CD14-positive monocyte (primary cell): ENCODE results near the gene GPC5. TPM values are rescaled to one million over a fixed set of nuclear protein-coding genes. Genes with fewer than 3 reads are reported as not detected.

Source experiments
- DNase-seq, 3 donors: peaks; one replicate each; pipeline ENCODE4 v3.0.0-alpha.2; 2011 to 2022
- H2AFZ ChIP-seq: 2 replicates; pipeline ENCODE4 v1.6.0; 2012; ENCODE audit warnings: mild to moderate bottlenecking, low read depth, low read length, inconsistent platforms; ENCODE audit not compliant: insufficient read depth, poor library complexity, severe bottlenecking
- H3K27ac ChIP-seq, 2 donors: 1 replicate in 1 of 2; 2 replicates in 1 of 2; pipeline ENCODE4 v1.5.1; 2012 to 2013; ENCODE audit warnings: low read length in 2 of 2, control low read depth in 1 of 2, inconsistent platforms in 1 of 2, low read depth in 1 of 2, mild to moderate bottlenecking in 1 of 2
- H3K27me3 ChIP-seq, 2 donors: one replicate each; pipeline versions ENCODE4 v1.6.0 to v1.6.1; 2011 to 2013; ENCODE audit warnings: low read length in 2 of 2; ENCODE audit not compliant: control insufficient read depth in 2 of 2, insufficient read depth in 2 of 2
- H3K36me3 ChIP-seq, 2 donors: replicated peaks in 1 of 2; 1 replicate in 1 of 2; 2 replicates in 1 of 2; pipeline versions ENCODE4 v1.5.1 to v1.6.1; 2012 to 2013; ENCODE audit warnings: low read length in 2 of 2, control low read depth in 1 of 2, inconsistent platforms in 1 of 2, mild to moderate bottlenecking in 1 of 2; ENCODE audit not compliant: insufficient read depth in 2 of 2, control insufficient read depth in 1 of 2
- H3K4me1 ChIP-seq, 2 donors: 1 replicate in 1 of 2; 2 replicates in 1 of 2; pipeline versions ENCODE4 v1.5.1 to v1.6.1; 2012 to 2013; ENCODE audit warnings: low read length in 2 of 2, control low read depth in 1 of 2, inconsistent platforms in 1 of 2, mild to moderate bottlenecking in 1 of 2, moderate library complexity in 1 of 2; ENCODE audit not compliant: insufficient read depth in 2 of 2, control insufficient read depth in 1 of 2
- H3K4me2 ChIP-seq: replicated peaks from 2 replicates; pipeline ENCODE3; 2012; ENCODE audit warnings: low read length, moderate library complexity, mild to moderate bottlenecking; ENCODE audit not compliant: poor library complexity, severe bottlenecking; ENCODE audit errors: extremely low read depth
- H3K4me3 ChIP-seq, 3 experiments: fragments of 200-600 bp in 1 of 3; sonication (generic) in 1 of 3; replicated peaks in 1 of 3; 1 replicate in 2 of 3; 2 replicates in 1 of 3; pipeline ENCODE4 v1.5.1; 2011 to 2013; ENCODE audit warnings: low read length in 3 of 3, mild to moderate bottlenecking in 3 of 3, control low read depth in 2 of 3, low read depth in 2 of 3, inconsistent platforms in 1 of 3, moderate library complexity in 1 of 3
- H3K79me2 ChIP-seq: 2 replicates; pipeline ENCODE4 v1.6.0; 2012; ENCODE audit warnings: mild to moderate bottlenecking, control low read depth, inconsistent platforms, low read length, moderate library complexity; ENCODE audit not compliant: insufficient read depth
- H3K9ac ChIP-seq: 2 replicates; pipeline ENCODE4 v1.6.0; 2017; ENCODE audit warnings: low read length, mild to moderate bottlenecking; ENCODE audit not compliant: insufficient read depth, poor library complexity, severe bottlenecking
- H3K9me3 ChIP-seq, 2 donors: replicated peaks in 1 of 2; 1 replicate in 1 of 2; 2 replicates in 1 of 2; pipeline versions ENCODE4 v1.5.1 to v1.6.1; 2012 to 2013; ENCODE audit warnings: low read length in 2 of 2, control low read depth in 1 of 2; ENCODE audit not compliant: control insufficient read depth in 1 of 2, insufficient read depth in 1 of 2
- H4K20me1 ChIP-seq: 2 replicates; pipeline ENCODE4 v1.6.0; 2012; ENCODE audit warnings: mild to moderate bottlenecking, low read length, control low read depth, moderate library complexity; ENCODE audit not compliant: insufficient read depth
- H3K27ac Mint-ChIP-seq, 7 donors: one replicate each; pipeline ENCODE4 v1.8.0; 2020; ENCODE audit warnings: mild to moderate bottlenecking in 7 of 7, mixed read lengths in 7 of 7, moderate library complexity in 6 of 7, inconsistent platforms in 2 of 7
- H3K27me3 Mint-ChIP-seq, 3 donors: one replicate each; pipeline ENCODE4 v1.8.0; 2021 to 2022; ENCODE audit warnings: low read depth in 3 of 3, mild to moderate bottlenecking in 3 of 3, mixed read lengths in 3 of 3, moderate library complexity in 3 of 3, inconsistent platforms in 1 of 3
- H3K36me3 Mint-ChIP-seq, 2 donors: one replicate each; pipeline ENCODE4 v1.8.0; 2020; ENCODE audit warnings: mixed read lengths in 2 of 2, inconsistent platforms in 1 of 2, mild to moderate bottlenecking in 1 of 2
- H3K4me1 Mint-ChIP-seq: one replicate; pipeline ENCODE4 v1.8.0; 2020; ENCODE audit warnings: mild to moderate bottlenecking, mixed read lengths
- H3K4me3 Mint-ChIP-seq, 2 donors: one replicate each; pipeline ENCODE4 v1.8.0; 2020; ENCODE audit warnings: mild to moderate bottlenecking in 2 of 2, mixed read lengths in 2 of 2, moderate library complexity in 1 of 2
- H3K9me3 Mint-ChIP-seq, 7 donors: one replicate each; pipeline ENCODE4 v1.8.0; 2020 to 2022; ENCODE audit warnings: mixed read lengths in 7 of 7, mild to moderate bottlenecking in 6 of 7, moderate library complexity in 6 of 7, inconsistent platforms in 2 of 7
- intact Hi-C, 2 donors: fragments of 100-400 bp; cut with micrococcal nuclease; formaldehyde crosslinking; loops; one replicate each; pipeline versions ENCODE4 v1.15.0 to v1.15.1; 2023
- polyA plus RNA-seq, 3 donors: library from polyadenylated mRNA; depleted of rRNA in 1 of 3; unstranded in 2 of 3; stranded (reverse) in 1 of 3; fragments of 300-500 nt in 2 of 3; fragments of >200 nt in 1 of 3; fragmentation: Illumina TruSeq in 2 of 3; gene quantifications; 1 replicate in 2 of 3; 2 replicates in 1 of 3; pipeline ENCODE4 v1.2.3, GENCODE V29; 2012 to 2021
- TF ChIP-seq, protein P1 (sequence below): fragments of 200-600 bp; IDR thresholded peaks from one replicate; pipeline ENCODE4 v1.8.0; 2022; ENCODE audit warnings: antibody characterized with exemption, mild to moderate bottlenecking

The GPC5 gene
- polyA plus RNA-seq, 3 donors: not detected

GRCh38 chr13:92719868-92720267 is 1321.4 kb downstream of the GPC5 start:
- Histone ChIP-seq H3K9me3 (no peaks in the 10 kb centered on the region), H3K36me3 (no peaks in the 10 kb centered on the region), H3K27ac (no peak overlapping the region), H3K27me3 (no peaks in the 10 kb centered on the region), H3K4me2 (no peak overlapping the region), H3K4me1 (no peaks in the 10 kb centered on the region), H3K9ac (no peak overlapping the region), H3K4me3 (no peak overlapping the region), H4K20me1 (no peaks in the 10 kb centered on the region), H3K79me2 (no peaks in the 10 kb centered on the region), H2AFZ (no peak overlapping the region)
- DNase-seq: no peak
- Mint-ChIP-seq H3K27me3 (no peaks in the 10 kb centered on the region), H3K36me3 (no peaks in the 10 kb centered on the region), H3K27ac (no peak overlapping the region), H3K4me3 (no peak overlapping the region), H3K9me3 (peaks cover 0 to 4% (median 2%) of the 10 kb centered on the region in 7 donors), H3K4me1 (no peaks in the 10 kb centered on the region)
- TF ChIP-seq, protein P1, sequence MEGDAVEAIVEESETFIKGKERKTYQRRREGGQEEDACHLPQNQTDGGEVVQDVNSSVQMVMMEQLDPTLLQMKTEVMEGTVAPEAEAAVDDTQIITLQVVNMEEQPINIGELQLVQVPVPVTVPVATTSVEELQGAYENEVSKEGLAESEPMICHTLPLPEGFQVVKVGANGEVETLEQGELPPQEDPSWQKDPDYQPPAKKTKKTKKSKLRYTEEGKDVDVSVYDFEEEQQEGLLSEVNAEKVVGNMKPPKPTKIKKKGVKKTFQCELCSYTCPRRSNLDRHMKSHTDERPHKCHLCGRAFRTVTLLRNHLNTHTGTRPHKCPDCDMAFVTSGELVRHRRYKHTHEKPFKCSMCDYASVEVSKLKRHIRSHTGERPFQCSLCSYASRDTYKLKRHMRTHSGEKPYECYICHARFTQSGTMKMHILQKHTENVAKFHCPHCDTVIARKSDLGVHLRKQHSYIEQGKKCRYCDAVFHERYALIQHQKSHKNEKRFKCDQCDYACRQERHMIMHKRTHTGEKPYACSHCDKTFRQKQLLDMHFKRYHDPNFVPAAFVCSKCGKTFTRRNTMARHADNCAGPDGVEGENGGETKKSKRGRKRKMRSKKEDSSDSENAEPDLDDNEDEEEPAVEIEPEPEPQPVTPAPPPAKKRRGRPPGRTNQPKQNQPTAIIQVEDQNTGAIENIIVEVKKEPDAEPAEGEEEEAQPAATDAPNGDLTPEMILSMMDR: no peak
- intact Hi-C loops: no loop called here

DNA sequence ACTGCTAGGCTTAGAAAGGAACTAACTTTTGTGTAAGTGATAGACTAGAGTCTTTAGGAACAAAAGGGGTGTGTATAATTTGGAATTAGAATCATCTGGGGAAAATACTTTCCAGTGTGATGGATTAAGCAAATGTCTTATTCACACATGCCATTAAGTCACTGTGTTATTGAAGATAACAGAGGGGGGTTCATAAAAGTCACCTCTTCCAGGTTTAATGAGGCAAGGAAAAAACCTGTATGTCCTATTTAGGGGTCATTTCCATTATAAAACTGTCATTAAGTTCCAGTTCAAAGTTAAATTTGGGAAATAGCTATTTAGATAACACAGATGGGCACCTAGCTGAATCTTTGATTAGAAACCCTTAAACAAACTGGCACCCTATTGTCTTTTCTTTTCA is 1323.2 kb downstream of the GPC5 start:
- no peaks in the 10 kb centered on the region for H4K20me1 ChIP-seq
- no peak overlapping the region for H3K4me2 ChIP-seq
- H3K36me3 ChIP-seq: no peaks in the 10 kb centered on the region
- no peak overlapping the region for H2AFZ ChIP-seq
- no peak for DNase-seq
- H3K9me3 ChIP-seq: peaks cover 2 to 4% of the 10 kb centered on the region in 2 donors
- no peak overlapping the region for H3K27ac ChIP-seq
- H3K4me3 Mint-ChIP-seq: no peak overlapping the region
- no peaks in the 10 kb centered on the region for H3K27me3 ChIP-seq
- no peak overlapping the region for H3K9ac ChIP-seq
- no peak overlapping the region for H3K27ac Mint-ChIP-seq
- H3K4me3 ChIP-seq: no peak overlapping the region
- no peaks in the 10 kb centered on the region for H3K36me3 Mint-ChIP-seq
- H3K27me3 Mint-ChIP-seq: no peaks in the 10 kb centered on the region
- H3K4me1 ChIP-seq: no peaks in the 10 kb centered on the region
- H3K4me1 Mint-ChIP-seq: no peaks in the 10 kb centered on the region
- no peaks in the 10 kb centered on the region for H3K79me2 ChIP-seq
- H3K9me3 Mint-ChIP-seq: peaks cover 0 to 4% (median 2%) of the 10 kb centered on the region in 7 donors
- intact Hi-C loops: no loop called here
- TF ChIP-seq, protein P1: no peak
